ENCODE data around the gene ALG12. TPM values are rescaled to one million over a fixed set of nuclear protein-coding genes. Genes with fewer than 3 reads are reported as not detected.

Gene ALG12
- total and polyA plus RNA-seq, 2 of the 13 experiments (the other 11 are each of a cell fraction or from before 2014, with no cell fraction given): 7.8 to 15.8 TPM

DNA sequence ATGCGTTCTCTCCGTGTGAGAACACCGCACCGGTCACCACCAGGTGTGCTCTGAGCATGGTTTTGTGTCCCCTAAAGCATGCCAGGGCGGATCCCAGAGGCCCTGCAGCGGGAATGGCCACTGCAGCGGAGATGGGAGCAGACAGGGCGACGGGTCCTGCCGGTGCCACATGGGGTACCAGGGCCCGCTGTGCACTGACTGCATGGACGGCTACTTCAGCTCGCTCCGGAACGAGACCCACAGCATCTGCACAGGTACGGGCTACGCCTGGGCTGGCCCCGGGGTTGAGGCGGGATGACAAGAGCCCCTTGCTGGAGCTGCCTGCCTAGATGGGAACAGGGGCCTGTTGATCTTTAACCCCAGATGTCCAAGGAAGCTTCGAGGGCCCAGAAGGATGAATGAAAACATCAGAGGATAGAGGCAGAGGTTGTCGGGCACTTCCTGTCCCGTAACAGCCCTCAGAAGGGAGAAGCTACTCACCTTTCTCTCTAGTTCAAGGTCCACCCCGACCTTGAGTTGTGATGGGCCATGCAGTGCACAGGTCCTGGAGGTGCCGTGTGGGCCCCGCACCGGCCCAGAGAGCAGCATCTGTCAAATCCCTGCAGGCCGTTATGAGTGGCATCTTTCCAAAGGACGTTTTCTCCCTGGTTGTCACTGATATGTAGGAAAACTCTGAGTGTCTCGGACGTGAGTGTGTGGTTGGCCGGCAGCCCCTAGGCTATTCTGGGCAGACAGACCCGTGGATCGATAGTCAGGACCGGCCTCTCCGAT, 3.5 kb upstream of the ALG12 start:
- no TSS peak for BruUV-seq (replicated peaks)
- H3K4me2 ChIP-seq (ENCODE audit: low read depth, low read length): no peak overlapping the region
- H3K27ac ChIP-seq (ENCODE audit: extremely low read length, insufficient read depth, low read length): no peak overlapping the region
- H3K9me3 ChIP-seq (ENCODE audit: low read length): no peaks in the 10 kb centered on the region
- no peaks in the 10 kb centered on the region for H4K20me1 ChIP-seq (ENCODE audit: insufficient read depth, low read length)
- no peak for TF ChIP-seq ZNF614 (CRISPR knock-in tag; IDR thresholded peaks at IDR 0.05; ENCODE audit: borderline replicate concordance)
- no peak for TF ChIP-seq MYC (CRISPR knock-in tag; IDR thresholded peaks at IDR 0.05; ENCODE audit: borderline replicate concordance)
- no peak for TF ChIP-seq HOXA9 (CRISPR knock-in tag; IDR thresholded peaks at IDR 0.05; ENCODE audit: borderline replicate concordance)
- no peak for TF ChIP-seq ZNF224 (CRISPR knock-in tag; IDR thresholded peaks at IDR 0.05)
- TF ChIP-seq ZNF558 (CRISPR knock-in tag; IDR thresholded peaks at IDR 0.05; ENCODE audit: borderline replicate concordance): no peak
- TF ChIP-seq, protein P1, sequence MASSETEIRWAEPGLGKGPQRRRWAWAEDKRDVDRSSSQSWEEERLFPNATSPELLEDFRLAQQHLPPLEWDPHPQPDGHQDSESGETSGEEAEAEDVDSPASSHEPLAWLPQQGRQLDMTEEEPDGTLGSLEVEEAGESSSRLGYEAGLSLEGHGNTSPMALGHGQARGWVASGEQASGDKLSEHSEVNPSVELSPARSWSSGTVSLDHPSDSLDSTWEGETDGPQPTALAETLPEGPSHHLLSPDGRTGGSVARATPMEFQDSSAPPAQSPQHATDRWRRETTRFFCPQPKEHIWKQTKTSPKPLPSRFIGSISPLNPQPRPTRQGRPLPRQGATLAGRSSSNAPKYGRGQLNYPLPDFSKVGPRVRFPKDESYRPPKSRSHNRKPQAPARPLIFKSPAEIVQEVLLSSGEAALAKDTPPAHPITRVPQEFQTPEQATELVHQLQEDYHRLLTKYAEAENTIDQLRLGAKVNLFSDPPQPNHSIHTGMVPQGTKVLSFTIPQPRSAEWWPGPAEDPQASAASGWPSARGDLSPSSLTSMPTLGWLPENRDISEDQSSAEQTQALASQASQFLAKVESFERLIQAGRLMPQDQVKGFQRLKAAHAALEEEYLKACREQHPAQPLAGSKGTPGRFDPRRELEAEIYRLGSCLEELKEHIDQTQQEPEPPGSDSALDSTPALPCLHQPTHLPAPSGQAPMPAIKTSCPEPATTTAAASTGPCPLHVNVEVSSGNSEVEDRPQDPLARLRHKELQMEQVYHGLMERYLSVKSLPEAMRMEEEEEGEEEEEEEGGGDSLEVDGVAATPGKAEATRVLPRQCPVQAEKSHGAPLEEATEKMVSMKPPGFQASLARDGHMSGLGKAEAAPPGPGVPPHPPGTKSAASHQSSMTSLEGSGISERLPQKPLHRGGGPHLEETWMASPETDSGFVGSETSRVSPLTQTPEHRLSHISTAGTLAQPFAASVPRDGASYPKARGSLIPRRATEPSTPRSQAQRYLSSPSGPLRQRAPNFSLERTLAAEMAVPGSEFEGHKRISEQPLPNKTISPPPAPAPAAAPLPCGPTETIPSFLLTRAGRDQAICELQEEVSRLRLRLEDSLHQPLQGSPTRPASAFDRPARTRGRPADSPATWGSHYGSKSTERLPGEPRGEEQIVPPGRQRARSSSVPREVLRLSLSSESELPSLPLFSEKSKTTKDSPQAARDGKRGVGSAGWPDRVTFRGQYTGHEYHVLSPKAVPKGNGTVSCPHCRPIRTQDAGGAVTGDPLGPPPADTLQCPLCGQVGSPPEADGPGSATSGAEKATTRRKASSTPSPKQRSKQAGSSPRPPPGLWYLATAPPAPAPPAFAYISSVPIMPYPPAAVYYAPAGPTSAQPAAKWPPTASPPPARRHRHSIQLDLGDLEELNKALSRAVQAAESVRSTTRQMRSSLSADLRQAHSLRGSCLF (CRISPR knock-in tag; IDR thresholded peaks at IDR 0.05; ENCODE audit: borderline replicate concordance): no peak
- no peak for TF ChIP-seq DPF2 (CRISPR knock-in tag; IDR thresholded peaks at IDR 0.05; ENCODE audit: borderline replicate concordance, low read depth)
- TF ChIP-seq, protein P2, sequence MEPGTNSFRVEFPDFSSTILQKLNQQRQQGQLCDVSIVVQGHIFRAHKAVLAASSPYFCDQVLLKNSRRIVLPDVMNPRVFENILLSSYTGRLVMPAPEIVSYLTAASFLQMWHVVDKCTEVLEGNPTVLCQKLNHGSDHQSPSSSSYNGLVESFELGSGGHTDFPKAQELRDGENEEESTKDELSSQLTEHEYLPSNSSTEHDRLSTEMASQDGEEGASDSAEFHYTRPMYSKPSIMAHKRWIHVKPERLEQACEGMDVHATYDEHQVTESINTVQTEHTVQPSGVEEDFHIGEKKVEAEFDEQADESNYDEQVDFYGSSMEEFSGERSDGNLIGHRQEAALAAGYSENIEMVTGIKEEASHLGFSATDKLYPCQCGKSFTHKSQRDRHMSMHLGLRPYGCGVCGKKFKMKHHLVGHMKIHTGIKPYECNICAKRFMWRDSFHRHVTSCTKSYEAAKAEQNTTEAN (CRISPR knock-in tag; conservative IDR thresholded peaks at IDR 0.05): no peak
- TF ChIP-seq GLI4 (CRISPR knock-in tag; IDR thresholded peaks at IDR 0.05; ENCODE audit: borderline replicate concordance): no peak
- intact Hi-C loops (cut with micrococcal nuclease; ENCODE audit: unreplicated experiment) (no loop called here), in situ Hi-C loops (cut with HindIII; ENCODE audit: extremely low pct_ligation_motif_present, low pct_unique_long_range_greater_than_20kb) (loop anchor here (5.0 kb wide), 1 partner anchor 154 kb away; no protein-coding TSS in a partner anchor)
- peaks cover 9% of the 10 kb centered on the region for H3K79me2 ChIP-seq (ENCODE audit: insufficient read depth, low read length)
- H3K4me3 ChIP-seq (replicated peaks in 1 of 3; ENCODE audit: insufficient read depth in 1 of 3, low read depth in 2 of 3, low read length in 3 of 3): no peak overlapping the region
- ATAC-seq (no peak), DNase-seq (ENCODE audit: low spot score) (no peak), FAIRE-seq (no peak)
- no peak overlapping the region for H3K9ac ChIP-seq (ENCODE audit: insufficient read depth, low read depth, low read length)
- H3K4me1 ChIP-seq (ENCODE audit: insufficient read depth, low read length): peaks cover 25% of the 10 kb centered on the region
- H3K27me3 ChIP-seq (ENCODE audit: control insufficient read depth in 1 of 2, insufficient read depth in 2 of 2, low read length in 2 of 2): no peaks in the 10 kb centered on the region
- ChIA-PET POLR2A (no interaction called here), CTCF (ENCODE audit: low intra/inter-chr PET ratio, low total read pairs) (no interaction called here)
- peaks cover 0 to 10% of the 10 kb centered on the region in 2 experiments; a peak in 3 of 5 replicates for H3K36me3 ChIP-seq (replicated peaks in 1 of 2; ENCODE audit: control insufficient read depth in 1 of 2, insufficient read depth in 2 of 2, low read length in 2 of 2)
- WGBS (ENCODE audit: low lambda C conversion rate): 91% methylated on average over 21 of the region's 35 CpGs
- no peak overlapping the region for H2AFZ ChIP-seq (ENCODE audit: low read length)
